Mammary epithelial cell (primary cell): Measurements from ENCODE around the gene VSIG10L2.

Experiments
- EZH2 ChIP-seq: IDR thresholded peaks from 2 replicates; pipeline ENCODE4 v1.6.1; 2012; ENCODE audit warnings: low read length, inconsistent platforms, borderline replicate concordance
- TF ChIP-seq, protein P1 (sequence below), 2 donors: IDR thresholded peaks in 1 of 2; conservative IDR thresholded peaks in 1 of 2; 2 replicates each; pipeline ENCODE4 v1.5.1; 2011 to 2012; ENCODE audit warnings: inconsistent platforms in 2 of 2, low read length in 2 of 2, mild to moderate bottlenecking in 2 of 2, control low read depth in 1 of 2, low read depth in 1 of 2; ENCODE audit not compliant: insufficient read depth in 1 of 2; ENCODE audit errors: extremely low read depth in 1 of 2

- TF ChIP-seq, protein P1, sequence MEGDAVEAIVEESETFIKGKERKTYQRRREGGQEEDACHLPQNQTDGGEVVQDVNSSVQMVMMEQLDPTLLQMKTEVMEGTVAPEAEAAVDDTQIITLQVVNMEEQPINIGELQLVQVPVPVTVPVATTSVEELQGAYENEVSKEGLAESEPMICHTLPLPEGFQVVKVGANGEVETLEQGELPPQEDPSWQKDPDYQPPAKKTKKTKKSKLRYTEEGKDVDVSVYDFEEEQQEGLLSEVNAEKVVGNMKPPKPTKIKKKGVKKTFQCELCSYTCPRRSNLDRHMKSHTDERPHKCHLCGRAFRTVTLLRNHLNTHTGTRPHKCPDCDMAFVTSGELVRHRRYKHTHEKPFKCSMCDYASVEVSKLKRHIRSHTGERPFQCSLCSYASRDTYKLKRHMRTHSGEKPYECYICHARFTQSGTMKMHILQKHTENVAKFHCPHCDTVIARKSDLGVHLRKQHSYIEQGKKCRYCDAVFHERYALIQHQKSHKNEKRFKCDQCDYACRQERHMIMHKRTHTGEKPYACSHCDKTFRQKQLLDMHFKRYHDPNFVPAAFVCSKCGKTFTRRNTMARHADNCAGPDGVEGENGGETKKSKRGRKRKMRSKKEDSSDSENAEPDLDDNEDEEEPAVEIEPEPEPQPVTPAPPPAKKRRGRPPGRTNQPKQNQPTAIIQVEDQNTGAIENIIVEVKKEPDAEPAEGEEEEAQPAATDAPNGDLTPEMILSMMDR (conservative IDR thresholded peaks at IDR 0.05 in 1 of 2, IDR thresholded peaks at IDR 0.05 in 1 of 2; ENCODE audit: extremely low read depth in 1 of 2, insufficient read depth in 1 of 2, low read depth in 1 of 2, low read length in 2 of 2) = no peak
- TF ChIP-seq EZH2 = no peak
Observed at GRCh38 chr11:125903711-125904659, 41.9 kb upstream of the VSIG10L2 start, which contains the start of gene DDX25.
